WTC11 (cell line): ENCODE data around the gene S1PR2. TPM values are rescaled to one million over a fixed set of nuclear protein-coding genes. Genes with fewer than 3 reads are reported as not detected.

ENCODE experiments used
- ATAC-seq: fragments of 200-7000 bp; cut with Tn5 transposase; 2 replicates; pipeline ENCODE4 v1.10.0; 2021; ENCODE audit warnings: mild to moderate bottlenecking, moderate library complexity
- CTCF ChIA-PET: fragments of 300-600 bp; sonication (Branson Sonifier 250); formaldehyde crosslinking; loops from one replicate; lab custom pipeline; 2021; ENCODE audit warnings: antibody characterized with exemption; lab: Charles Lee
- POLR2A ChIA-PET: fragments of 350-600 bp; sonication (Branson Sonifier 250); formaldehyde crosslinking; loops from one replicate; lab custom pipeline; 2021; ENCODE audit warnings: antibody characterized with exemption; lab: Charles Lee
- DNase-seq: peaks from one replicate; pipeline ENCODE4 v3.0.0; 2021; ENCODE audit warnings: low spot score
- H3K27ac Mint-ChIP-seq: 2 replicates; pipeline ENCODE4 v1.8.0; 2021; ENCODE audit warnings: mixed read lengths
- H3K27me3 Mint-ChIP-seq: 2 replicates; pipeline ENCODE4 v1.8.0; 2021; ENCODE audit warnings: low read depth, mild to moderate bottlenecking, moderate library complexity, mixed read lengths
- H3K36me3 Mint-ChIP-seq: 2 replicates; pipeline ENCODE4 v1.8.0; 2021; ENCODE audit warnings: mixed read lengths
- H3K4me1 Mint-ChIP-seq: 2 replicates; pipeline ENCODE4 v1.8.0; 2022; ENCODE audit warnings: mixed read lengths
- H3K4me3 Mint-ChIP-seq: 2 replicates; pipeline ENCODE4 v1.8.0; 2021; ENCODE audit warnings: mild to moderate bottlenecking, moderate library complexity, mixed read lengths
- H3K9me3 Mint-ChIP-seq: 2 replicates; pipeline ENCODE4 v1.8.0; 2021; ENCODE audit warnings: mixed read lengths
- EMX1 ChIP-seq: fragments of 250-450 bp; sonication (Bioruptor Pico); IDR thresholded peaks from 2 replicates; pipeline ENCODE4 v1.8.0; 2021; ENCODE audit warnings: mild to moderate bottlenecking
- ESRRA ChIP-seq: sonication (generic); formaldehyde crosslinking; IDR thresholded peaks from 2 replicates; pipeline ENCODE4 v1.8.1; 2022; ENCODE audit warnings: mild to moderate bottlenecking, missing genetic modification reagents, borderline replicate concordance
- ETV6 ChIP-seq: sonication (generic); formaldehyde crosslinking; IDR thresholded peaks from 2 replicates; pipeline ENCODE4 v1.8.1; 2022; ENCODE audit warnings: mild to moderate bottlenecking, missing genetic modification reagents
- GABPB1 ChIP-seq: sonication (generic); formaldehyde crosslinking; IDR thresholded peaks from 2 replicates; pipeline ENCODE4 v1.8.1; 2023; ENCODE audit warnings: mild to moderate bottlenecking, missing genetic modification reagents
- JUN ChIP-seq: sonication (generic); formaldehyde crosslinking; IDR thresholded peaks from 2 replicates; pipeline ENCODE4 v1.8.0; 2023; ENCODE audit warnings: mild to moderate bottlenecking, missing genetic modification reagents
- MXD4 ChIP-seq: fragments of 250-450 bp; sonication (Bioruptor Pico); IDR thresholded peaks from 2 replicates; pipeline ENCODE4 v1.8.0; 2021; ENCODE audit warnings: mild to moderate bottlenecking, moderate library complexity, borderline replicate concordance
- NR1H2 ChIP-seq: sonication (generic); formaldehyde crosslinking; IDR thresholded peaks from 2 replicates; pipeline ENCODE4 v1.9.0; 2021; ENCODE audit warnings: mild to moderate bottlenecking, moderate library complexity, missing genetic modification reagents
- NR3C1 ChIP-seq: sonication (generic); formaldehyde crosslinking; conservative IDR thresholded peaks from 2 replicates; pipeline ENCODE4 v1.8.1; 2023; ENCODE audit warnings: low read depth, mild to moderate bottlenecking, missing genetic modification reagents
- PRRX2 ChIP-seq: fragments of 250-450 bp; sonication (Bioruptor Pico); IDR thresholded peaks from 2 replicates; pipeline ENCODE4 v1.8.0; 2021; ENCODE audit warnings: mild to moderate bottlenecking
- RELA ChIP-seq: sonication (generic); formaldehyde crosslinking; IDR thresholded peaks from 2 replicates; pipeline ENCODE4 v1.8.1; 2022; ENCODE audit warnings: missing genetic modification reagents, mild to moderate bottlenecking, borderline replicate concordance
- RORB ChIP-seq: fragments of 250-450 bp; sonication (Bioruptor Pico); IDR thresholded peaks from 2 replicates; pipeline ENCODE4 v1.9.0; 2021; ENCODE audit warnings: mild to moderate bottlenecking
- TCF7 ChIP-seq: sonication (generic); formaldehyde crosslinking; IDR thresholded peaks from 2 replicates; pipeline ENCODE4 v1.8.0; 2022; ENCODE audit warnings: mild to moderate bottlenecking, low read depth, missing genetic modification reagents, moderate library complexity
- TP53 ChIP-seq: sonication (generic); formaldehyde crosslinking; IDR thresholded peaks from 2 replicates; pipeline ENCODE4 v1.8.1; 2023; ENCODE audit warnings: mild to moderate bottlenecking, missing genetic modification reagents
- ZNF423 ChIP-seq: fragments of 250-450 bp; sonication (Bioruptor Pico); IDR thresholded peaks from 2 replicates; pipeline ENCODE4 v2.1.2; 2022; ENCODE audit warnings: mild to moderate bottlenecking, moderate library complexity
- total RNA-seq: library from RNA; stranded (reverse); gene quantifications from 3 replicates; pipeline ENCODE4 v1.2.3, GENCODE V29; 2021
- TF ChIP-seq, protein P1 (sequence below): sonication (generic); formaldehyde crosslinking; IDR thresholded peaks from 2 replicates; pipeline ENCODE4 v1.8.1; 2023; ENCODE audit warnings: mild to moderate bottlenecking, missing genetic modification reagents, moderate library complexity
- TF ChIP-seq, protein P2 (sequence below): sonication (generic); formaldehyde crosslinking; IDR thresholded peaks from 2 replicates; pipeline ENCODE4 v1.8.0; 2022; ENCODE audit warnings: missing genetic modification reagents
- TF ChIP-seq, protein P3 (sequence below): sonication (generic); formaldehyde crosslinking; IDR thresholded peaks from 2 replicates; pipeline ENCODE4 v1.8.1; 2023; ENCODE audit warnings: mild to moderate bottlenecking, missing genetic modification reagents, borderline replicate concordance
- TF ChIP-seq, protein P4 (sequence below): sonication (generic); formaldehyde crosslinking; IDR thresholded peaks from 2 replicates; pipeline ENCODE4 v1.8.0; 2022; ENCODE audit warnings: mild to moderate bottlenecking, missing genetic modification reagents
- TF ChIP-seq, protein P5 (sequence below): sonication (generic); formaldehyde crosslinking; IDR thresholded peaks from 2 replicates; pipeline ENCODE4 v1.8.1; 2022; ENCODE audit warnings: low read depth, missing genetic modification reagents, borderline replicate concordance

Gene S1PR2
- total RNA-seq, 1 experiment from 2014 or later = 13.2 TPM

DNA sequence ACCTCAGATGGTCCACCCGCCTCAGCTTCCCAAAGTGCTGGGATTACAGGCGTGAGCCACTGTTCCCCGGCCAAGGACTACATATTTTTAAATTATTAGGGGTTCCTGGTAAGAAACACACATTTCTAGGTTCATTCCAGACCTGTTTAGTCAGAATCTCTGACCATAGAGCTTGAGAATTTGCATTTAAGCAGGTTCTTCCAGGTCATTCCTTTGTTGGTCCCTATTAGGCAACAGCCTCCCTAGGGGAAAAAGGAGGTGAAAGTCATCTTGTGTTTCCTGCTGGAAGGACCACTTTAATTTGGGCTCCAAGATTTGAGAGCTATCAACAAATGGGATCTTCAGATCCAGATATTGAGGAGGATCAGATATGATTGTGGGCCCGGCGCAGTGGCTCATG, 16.3 kb downstream of the S1PR2 start:
- Mint-ChIP-seq H3K27ac (no peak overlapping the region), H3K4me1 (no peaks in the 10 kb centered on the region), H3K36me3 (no peaks in the 10 kb centered on the region), H3K4me3 (no peak overlapping the region), H3K27me3 (no peaks in the 10 kb centered on the region), H3K9me3 (no peaks in the 10 kb centered on the region)
- POLR2A ChIA-PET = interaction anchor here (0.6 kb wide), 1 partner anchor 94 kb away, joined by 4 read pairs; no protein-coding TSS in a partner anchor
- TF ChIP-seq, protein P1, sequence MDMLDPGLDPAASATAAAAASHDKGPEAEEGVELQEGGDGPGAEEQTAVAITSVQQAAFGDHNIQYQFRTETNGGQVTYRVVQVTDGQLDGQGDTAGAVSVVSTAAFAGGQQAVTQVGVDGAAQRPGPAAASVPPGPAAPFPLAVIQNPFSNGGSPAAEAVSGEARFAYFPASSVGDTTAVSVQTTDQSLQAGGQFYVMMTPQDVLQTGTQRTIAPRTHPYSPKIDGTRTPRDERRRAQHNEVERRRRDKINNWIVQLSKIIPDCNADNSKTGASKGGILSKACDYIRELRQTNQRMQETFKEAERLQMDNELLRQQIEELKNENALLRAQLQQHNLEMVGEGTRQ (CRISPR knock-in tag) = no peak
- TF ChIP-seq, protein P2, sequence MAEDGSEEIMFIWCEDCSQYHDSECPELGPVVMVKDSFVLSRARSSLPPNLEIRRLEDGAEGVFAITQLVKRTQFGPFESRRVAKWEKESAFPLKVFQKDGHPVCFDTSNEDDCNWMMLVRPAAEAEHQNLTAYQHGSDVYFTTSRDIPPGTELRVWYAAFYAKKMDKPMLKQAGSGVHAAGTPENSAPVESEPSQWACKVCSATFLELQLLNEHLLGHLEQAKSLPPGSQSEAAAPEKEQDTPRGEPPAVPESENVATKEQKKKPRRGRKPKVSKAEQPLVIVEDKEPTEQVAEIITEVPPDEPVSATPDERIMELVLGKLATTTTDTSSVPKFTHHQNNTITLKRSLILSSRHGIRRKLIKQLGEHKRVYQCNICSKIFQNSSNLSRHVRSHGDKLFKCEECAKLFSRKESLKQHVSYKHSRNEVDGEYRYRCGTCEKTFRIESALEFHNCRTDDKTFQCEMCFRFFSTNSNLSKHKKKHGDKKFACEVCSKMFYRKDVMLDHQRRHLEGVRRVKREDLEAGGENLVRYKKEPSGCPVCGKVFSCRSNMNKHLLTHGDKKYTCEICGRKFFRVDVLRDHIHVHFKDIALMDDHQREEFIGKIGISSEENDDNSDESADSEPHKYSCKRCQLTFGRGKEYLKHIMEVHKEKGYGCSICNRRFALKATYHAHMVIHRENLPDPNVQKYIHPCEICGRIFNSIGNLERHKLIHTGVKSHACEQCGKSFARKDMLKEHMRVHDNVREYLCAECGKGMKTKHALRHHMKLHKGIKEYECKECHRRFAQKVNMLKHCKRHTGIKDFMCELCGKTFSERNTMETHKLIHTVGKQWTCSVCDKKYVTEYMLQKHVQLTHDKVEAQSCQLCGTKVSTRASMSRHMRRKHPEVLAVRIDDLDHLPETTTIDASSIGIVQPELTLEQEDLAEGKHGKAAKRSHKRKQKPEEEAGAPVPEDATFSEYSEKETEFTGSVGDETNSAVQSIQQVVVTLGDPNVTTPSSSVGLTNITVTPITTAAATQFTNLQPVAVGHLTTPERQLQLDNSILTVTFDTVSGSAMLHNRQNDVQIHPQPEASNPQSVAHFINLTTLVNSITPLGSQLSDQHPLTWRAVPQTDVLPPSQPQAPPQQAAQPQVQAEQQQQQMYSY = no peak
- TF ChIP-seq JUN = no peak
- TF ChIP-seq EMX1 (CRISPR knock-in tag) = no peak
- no peak for TF ChIP-seq TCF7 (CRISPR knock-in tag)
- TF ChIP-seq NR1H2 (CRISPR knock-in tag) = no peak
- no peak for TF ChIP-seq RORB (CRISPR knock-in tag)
- TF ChIP-seq ZNF423 = no peak
- no peak for TF ChIP-seq GABPB1 (CRISPR knock-in tag)
- no peak for TF ChIP-seq ESRRA (CRISPR knock-in tag)
- TF ChIP-seq, protein P3, sequence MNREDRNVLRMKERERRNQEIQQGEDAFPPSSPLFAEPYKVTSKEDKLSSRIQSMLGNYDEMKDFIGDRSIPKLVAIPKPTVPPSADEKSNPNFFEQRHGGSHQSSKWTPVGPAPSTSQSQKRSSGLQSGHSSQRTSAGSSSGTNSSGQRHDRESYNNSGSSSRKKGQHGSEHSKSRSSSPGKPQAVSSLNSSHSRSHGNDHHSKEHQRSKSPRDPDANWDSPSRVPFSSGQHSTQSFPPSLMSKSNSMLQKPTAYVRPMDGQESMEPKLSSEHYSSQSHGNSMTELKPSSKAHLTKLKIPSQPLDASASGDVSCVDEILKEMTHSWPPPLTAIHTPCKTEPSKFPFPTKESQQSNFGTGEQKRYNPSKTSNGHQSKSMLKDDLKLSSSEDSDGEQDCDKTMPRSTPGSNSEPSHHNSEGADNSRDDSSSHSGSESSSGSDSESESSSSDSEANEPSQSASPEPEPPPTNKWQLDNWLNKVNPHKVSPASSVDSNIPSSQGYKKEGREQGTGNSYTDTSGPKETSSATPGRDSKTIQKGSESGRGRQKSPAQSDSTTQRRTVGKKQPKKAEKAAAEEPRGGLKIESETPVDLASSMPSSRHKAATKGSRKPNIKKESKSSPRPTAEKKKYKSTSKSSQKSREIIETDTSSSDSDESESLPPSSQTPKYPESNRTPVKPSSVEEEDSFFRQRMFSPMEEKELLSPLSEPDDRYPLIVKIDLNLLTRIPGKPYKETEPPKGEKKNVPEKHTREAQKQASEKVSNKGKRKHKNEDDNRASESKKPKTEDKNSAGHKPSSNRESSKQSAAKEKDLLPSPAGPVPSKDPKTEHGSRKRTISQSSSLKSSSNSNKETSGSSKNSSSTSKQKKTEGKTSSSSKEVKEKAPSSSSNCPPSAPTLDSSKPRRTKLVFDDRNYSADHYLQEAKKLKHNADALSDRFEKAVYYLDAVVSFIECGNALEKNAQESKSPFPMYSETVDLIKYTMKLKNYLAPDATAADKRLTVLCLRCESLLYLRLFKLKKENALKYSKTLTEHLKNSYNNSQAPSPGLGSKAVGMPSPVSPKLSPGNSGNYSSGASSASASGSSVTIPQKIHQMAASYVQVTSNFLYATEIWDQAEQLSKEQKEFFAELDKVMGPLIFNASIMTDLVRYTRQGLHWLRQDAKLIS (CRISPR knock-in tag) = no peak
- TF ChIP-seq, protein P4, sequence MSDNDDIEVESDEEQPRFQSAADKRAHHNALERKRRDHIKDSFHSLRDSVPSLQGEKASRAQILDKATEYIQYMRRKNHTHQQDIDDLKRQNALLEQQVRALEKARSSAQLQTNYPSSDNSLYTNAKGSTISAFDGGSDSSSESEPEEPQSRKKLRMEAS (CRISPR knock-in tag) = no peak
- no peak for TF ChIP-seq PRRX2 (CRISPR knock-in tag)
- TF ChIP-seq RELA = no peak
- TF ChIP-seq, protein P5, sequence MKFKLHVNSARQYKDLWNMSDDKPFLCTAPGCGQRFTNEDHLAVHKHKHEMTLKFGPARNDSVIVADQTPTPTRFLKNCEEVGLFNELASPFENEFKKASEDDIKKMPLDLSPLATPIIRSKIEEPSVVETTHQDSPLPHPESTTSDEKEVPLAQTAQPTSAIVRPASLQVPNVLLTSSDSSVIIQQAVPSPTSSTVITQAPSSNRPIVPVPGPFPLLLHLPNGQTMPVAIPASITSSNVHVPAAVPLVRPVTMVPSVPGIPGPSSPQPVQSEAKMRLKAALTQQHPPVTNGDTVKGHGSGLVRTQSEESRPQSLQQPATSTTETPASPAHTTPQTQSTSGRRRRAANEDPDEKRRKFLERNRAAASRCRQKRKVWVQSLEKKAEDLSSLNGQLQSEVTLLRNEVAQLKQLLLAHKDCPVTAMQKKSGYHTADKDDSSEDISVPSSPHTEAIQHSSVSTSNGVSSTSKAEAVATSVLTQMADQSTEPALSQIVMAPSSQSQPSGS (CRISPR knock-in tag) = no peak
- TF ChIP-seq TP53 (CRISPR knock-in tag) = no peak
- TF ChIP-seq ETV6 = no peak
- TF ChIP-seq MXD4 = no peak
- TF ChIP-seq NR3C1 (CRISPR knock-in tag) = no peak
- ATAC-seq (no peak), DNase-seq (no peak)
- CTCF ChIA-PET = interaction anchor here (1.7 kb wide), 1 partner anchor 35 kb away, joined by 9 read pairs; no protein-coding TSS in a partner anchor
